H9 (cell line): ENCODE measurements around the gene CYP8B1. TPM values are rescaled to one million over a fixed set of nuclear protein-coding genes. Genes with fewer than 3 reads are reported as not detected.

Experiments
- DNase-seq: peaks from one replicate; pipeline ENCODE4 v3.0.0-alpha.2; 2017
- H2AFZ ChIP-seq: one replicate; pipeline ENCODE4 v1.6.1; 2013; ENCODE audit warnings: mild to moderate bottlenecking, low read length, control low read depth, moderate library complexity
- H2AK5ac ChIP-seq: 2 replicates; pipeline ENCODE4 v1.6.1; 2013; ENCODE audit warnings: low read length, control low read depth, mixed read lengths; ENCODE audit not compliant: insufficient read length
- H2BK120ac ChIP-seq: one replicate; pipeline ENCODE4 v1.6.1; 2013; ENCODE audit warnings: low read depth, mild to moderate bottlenecking, low read length, control low read depth, inconsistent platforms; ENCODE audit not compliant: poor library complexity, severe bottlenecking
- H2BK12ac ChIP-seq: 2 replicates; pipeline ENCODE4 v1.6.1; 2013; ENCODE audit warnings: low read length, control low read depth, mixed read lengths, low read depth; ENCODE audit not compliant: insufficient read length
- H2BK15ac ChIP-seq: 2 replicates; pipeline ENCODE4 v1.6.1; 2013; ENCODE audit warnings: low read depth, low read length, control low read depth
- H2BK20ac ChIP-seq: one replicate; pipeline ENCODE4 v1.6.1; 2013; ENCODE audit warnings: low read depth, mild to moderate bottlenecking, low read length, control low read depth, inconsistent platforms; ENCODE audit not compliant: poor library complexity, severe bottlenecking
- H2BK5ac ChIP-seq: 2 replicates; pipeline ENCODE4 v1.6.1; 2013; ENCODE audit warnings: low read length, control low read depth, mixed read lengths; ENCODE audit not compliant: insufficient read length
- H3K14ac ChIP-seq: 2 replicates; pipeline ENCODE4 v1.6.1; 2013; ENCODE audit warnings: low read length, control low read depth; ENCODE audit not compliant: insufficient read depth
- H3K18ac ChIP-seq: 2 replicates; pipeline ENCODE4 v1.6.1; 2013; ENCODE audit warnings: low read depth, mild to moderate bottlenecking, mixed read lengths, low read length, control low read depth; ENCODE audit not compliant: insufficient read length
- H3K23ac ChIP-seq: 2 replicates; pipeline ENCODE4 v1.6.1; 2013; ENCODE audit warnings: low read length, control low read depth, mixed read lengths, low read depth; ENCODE audit not compliant: insufficient read length
- H3K23me2 ChIP-seq: 2 replicates; pipeline ENCODE4 v1.6.1; 2013; ENCODE audit warnings: low read depth, mild to moderate bottlenecking, mixed read lengths, low read length, control low read depth; ENCODE audit not compliant: insufficient read length, poor library complexity, severe bottlenecking
- H3K27ac ChIP-seq: 2 replicates; pipeline ENCODE4 v1.5.1; 2013; ENCODE audit warnings: low read length, control low read depth, mixed read lengths, low read depth; ENCODE audit not compliant: insufficient read length
- H3K27me3 ChIP-seq: 2 replicates; pipeline ENCODE4 v1.6.1; 2013; ENCODE audit warnings: low read length, control low read depth, inconsistent platforms; ENCODE audit not compliant: insufficient read depth
- H3K4ac ChIP-seq: 2 replicates; pipeline ENCODE4 v1.6.1; 2013; ENCODE audit warnings: low read depth, mild to moderate bottlenecking, control low read depth, inconsistent platforms, low read length, moderate library complexity
- H3K4me1 ChIP-seq: 2 replicates; pipeline ENCODE4 v1.6.1; 2013; ENCODE audit warnings: low read length, control low read depth, inconsistent platforms; ENCODE audit not compliant: insufficient read depth
- H3K4me2 ChIP-seq: 2 replicates; pipeline ENCODE4 v1.6.1; 2013; ENCODE audit warnings: low read length, control low read depth, mixed read lengths; ENCODE audit not compliant: insufficient read length, insufficient read depth
- H3K56ac ChIP-seq: 2 replicates; pipeline ENCODE4 v1.6.1; 2013; ENCODE audit warnings: low read depth, mild to moderate bottlenecking, mixed read lengths, low read length, control low read depth; ENCODE audit not compliant: insufficient read length
- H3K79me1 ChIP-seq: 2 replicates; pipeline ENCODE4 v1.6.1; 2013; ENCODE audit warnings: low read depth, mild to moderate bottlenecking, moderate library complexity, low read length, control low read depth, inconsistent platforms; ENCODE audit not compliant: insufficient read depth, poor library complexity, severe bottlenecking
- H3K79me2 ChIP-seq: 2 replicates; pipeline ENCODE4 v1.6.1; 2013; ENCODE audit warnings: low read length, control low read depth, inconsistent platforms; ENCODE audit not compliant: insufficient read depth
- H3K9ac ChIP-seq: 2 replicates; pipeline ENCODE4 v1.6.1; 2013; ENCODE audit warnings: low read length, control low read depth, mixed read lengths; ENCODE audit not compliant: insufficient read length; ENCODE audit errors: extremely low read depth
- H3K9me3 ChIP-seq: one replicate; pipeline ENCODE4 v1.6.1; 2013; ENCODE audit warnings: low read depth, low read length, inconsistent platforms; ENCODE audit not compliant: control insufficient read depth
- H3T11ph ChIP-seq: one replicate; pipeline ENCODE4 v1.6.1; 2013; ENCODE audit warnings: mild to moderate bottlenecking, low read length, control low read depth, inconsistent platforms
- H4K20me1 ChIP-seq: one replicate; pipeline ENCODE4 v1.6.1; 2013; ENCODE audit not compliant: control insufficient read depth, insufficient read length, insufficient read depth
- H4K5ac ChIP-seq: 2 replicates; pipeline ENCODE4 v1.6.1; 2013; ENCODE audit warnings: low read depth, mild to moderate bottlenecking, mixed read lengths, low read length, control low read depth; ENCODE audit not compliant: insufficient read length
- H4K8ac ChIP-seq: replicated peaks from 2 replicates; pipeline ENCODE4 v1.6.1; 2013; ENCODE audit warnings: low read length, control low read depth, mixed read lengths, low read depth; ENCODE audit not compliant: insufficient read length
- H4K91ac ChIP-seq: 2 replicates; pipeline ENCODE4 v1.6.1; 2013; ENCODE audit warnings: low read depth, mild to moderate bottlenecking, moderate library complexity, mixed read lengths, low read length, control low read depth; ENCODE audit not compliant: insufficient read length
- H3K27ac Mint-ChIP-seq, 3 experiments: 2 replicates in 2 of 3; 3 replicates in 1 of 3; pipeline ENCODE4 v1.8.0; 2020 to 2021; ENCODE audit warnings: mixed read lengths in 3 of 3, mild to moderate bottlenecking in 1 of 3, moderate library complexity in 1 of 3
- H3K27me3 Mint-ChIP-seq: 2 replicates; pipeline ENCODE4 v1.8.0; 2021; ENCODE audit warnings: low read depth, mild to moderate bottlenecking, moderate library complexity, mixed read lengths
- H3K36me3 Mint-ChIP-seq, 3 experiments: 2 replicates in 2 of 3; 3 replicates in 1 of 3; pipeline ENCODE4 v1.8.0; 2020 to 2021; ENCODE audit warnings: low read depth in 3 of 3, mixed read lengths in 3 of 3; ENCODE audit not compliant: insufficient read depth in 1 of 3
- H3K4me1 Mint-ChIP-seq, 2 experiments: 2 replicates each; pipeline ENCODE4 v1.8.0; 2020; ENCODE audit warnings: mixed read lengths in 2 of 2
- H3K4me3 Mint-ChIP-seq, 2 experiments: 2 replicates in 1 of 2; 3 replicates in 1 of 2; pipeline ENCODE4 v1.8.0; 2020 to 2021; ENCODE audit warnings: mild to moderate bottlenecking in 2 of 2, mixed read lengths in 2 of 2, moderate library complexity in 1 of 2
- H3K9me3 Mint-ChIP-seq, 2 experiments: 2 replicates in 1 of 2; 3 replicates in 1 of 2; pipeline ENCODE4 v1.8.0; 2020; ENCODE audit warnings: mild to moderate bottlenecking in 2 of 2, mixed read lengths in 2 of 2, moderate library complexity in 1 of 2
- WGBS: extraction: QIAGEN DNeasy Blood & Tissue Kit; methylation state at CpG from one replicate; pipeline ENCODE4 v1.1.7; 2013; ENCODE audit warnings: missing lambda C conversion rate, low lambda C conversion rate, mixed read lengths; ENCODE audit not compliant: insufficient read length; ENCODE audit errors: extremely low coverage; 5-methylcytosine and 5-hydroxymethylcytosine counted together
- total RNA-seq: library from RNA; stranded (reverse); gene quantifications from 2 replicates; pipeline ENCODE4 v1.2.1, GENCODE V29; 2021
- TF ChIP-seq, protein P1 (sequence below): fragments of 200-600 bp; sonication (generic); conservative IDR thresholded peaks from 3 replicates; pipeline ENCODE4 v1.8.0; 2021; ENCODE audit warnings: antibody characterized with exemption, mild to moderate bottlenecking

The CYP8B1 gene
- total RNA-seq, 1 experiment from 2014 or later, result not detected

DNA sequence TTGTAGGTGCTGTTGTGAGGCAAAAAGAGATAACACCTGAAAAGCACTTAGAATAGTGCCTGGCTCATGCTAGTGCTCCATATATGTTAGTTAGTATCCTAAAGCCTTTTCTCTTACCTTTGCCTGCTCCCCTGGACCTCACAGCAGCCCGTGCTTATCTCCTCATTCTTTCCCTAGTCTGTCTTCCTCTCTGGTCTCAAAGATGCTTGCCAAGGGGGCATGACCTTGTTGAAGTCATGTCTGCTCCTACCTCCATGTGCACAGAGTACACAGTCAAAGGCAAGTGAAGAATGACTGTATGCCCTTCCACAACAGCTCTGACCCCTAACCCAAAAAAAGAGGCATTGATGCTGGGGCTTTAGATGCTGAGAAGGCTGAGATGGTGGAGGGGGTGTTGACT is 722 bp upstream of the CYP8B1 start:
- peaks cover 4% of the 10 kb centered on the region; the same call in 1 of the 2 replicates for H3K4me1 ChIP-seq

More for the DNA sequence above, 722 bp upstream of the CYP8B1 start:
- Histone ChIP-seq H2BK12ac (no peak overlapping the region), H3K9ac (no peak overlapping the region), H3K18ac (no peak overlapping the region), H3K14ac (no peak overlapping the region), H3K79me1 (no peaks in the 10 kb centered on the region), H2BK20ac (no peak overlapping the region), H3K4me2 (no peak overlapping the region), H3K23ac (no peak overlapping the region), H4K20me1 (no peaks in the 10 kb centered on the region), H3K4ac (no peak overlapping the region), H4K91ac (no peak overlapping the region), H3K56ac (no peak overlapping the region), H3K9me3 (no peaks in the 10 kb centered on the region), H3K79me2 (no peaks in the 10 kb centered on the region), H3K23me2 (peaks cover 4% of the 10 kb centered on the region), H3K27me3 (no peaks in the 10 kb centered on the region), H3T11ph (no peak overlapping the region), H4K5ac (no peak overlapping the region), H2BK15ac (no peak overlapping the region), H2AFZ (no peak overlapping the region), H2BK5ac (no peak overlapping the region), H3K27ac (no peak overlapping the region), H2AK5ac (no peak overlapping the region), H2BK120ac (no peak overlapping the region), H4K8ac (no peak overlapping the region)
- H3K27me3 Mint-ChIP-seq, result peaks cover 4% of the 10 kb centered on the region
- DNase-seq, result no peak
- H3K36me3 Mint-ChIP-seq, result no peaks in the 10 kb centered on the region
- peaks cover 11 to 12% of the 10 kb centered on the region in 2 experiments for H3K4me1 Mint-ChIP-seq
- WGBS, result no CpG with 5 or more reads among the region's 1 CpG
- H3K9me3 Mint-ChIP-seq, result no peaks in the 10 kb centered on the region
- H3K4me3 Mint-ChIP-seq, result no peak overlapping the region
- TF ChIP-seq, protein P1, sequence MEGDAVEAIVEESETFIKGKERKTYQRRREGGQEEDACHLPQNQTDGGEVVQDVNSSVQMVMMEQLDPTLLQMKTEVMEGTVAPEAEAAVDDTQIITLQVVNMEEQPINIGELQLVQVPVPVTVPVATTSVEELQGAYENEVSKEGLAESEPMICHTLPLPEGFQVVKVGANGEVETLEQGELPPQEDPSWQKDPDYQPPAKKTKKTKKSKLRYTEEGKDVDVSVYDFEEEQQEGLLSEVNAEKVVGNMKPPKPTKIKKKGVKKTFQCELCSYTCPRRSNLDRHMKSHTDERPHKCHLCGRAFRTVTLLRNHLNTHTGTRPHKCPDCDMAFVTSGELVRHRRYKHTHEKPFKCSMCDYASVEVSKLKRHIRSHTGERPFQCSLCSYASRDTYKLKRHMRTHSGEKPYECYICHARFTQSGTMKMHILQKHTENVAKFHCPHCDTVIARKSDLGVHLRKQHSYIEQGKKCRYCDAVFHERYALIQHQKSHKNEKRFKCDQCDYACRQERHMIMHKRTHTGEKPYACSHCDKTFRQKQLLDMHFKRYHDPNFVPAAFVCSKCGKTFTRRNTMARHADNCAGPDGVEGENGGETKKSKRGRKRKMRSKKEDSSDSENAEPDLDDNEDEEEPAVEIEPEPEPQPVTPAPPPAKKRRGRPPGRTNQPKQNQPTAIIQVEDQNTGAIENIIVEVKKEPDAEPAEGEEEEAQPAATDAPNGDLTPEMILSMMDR, result no peak
- H3K27ac Mint-ChIP-seq, result no peak overlapping the region
